HEK293T (cell line): ENCODE measurements around the gene ASAP2.

Source experiments
- ARNT ChIP-seq: fragments of 450-650 bp; IDR thresholded peaks from 2 replicates; pipeline ENCODE4 v1.6.1; 2017; ENCODE audit warnings: mild to moderate bottlenecking
- BHLHE40 ChIP-seq: fragments of 450-650 bp; IDR thresholded peaks from 2 replicates; pipeline ENCODE4 v1.6.1; 2016; ENCODE audit warnings: mild to moderate bottlenecking, moderate library complexity, borderline replicate concordance
- ELF4 ChIP-seq: fragments of 450-650 bp; IDR thresholded peaks from 2 replicates; pipeline ENCODE4 v1.6.1; 2017; ENCODE audit warnings: antibody characterized with exemption
- FOXK2 ChIP-seq: fragments of 450-650 bp; IDR thresholded peaks from 2 replicates; pipeline ENCODE4 v1.6.1; 2016; ENCODE audit warnings: mild to moderate bottlenecking
- FOXM1 ChIP-seq: fragments of 450-650 bp; IDR thresholded peaks from 2 replicates; pipeline ENCODE4 v1.6.1; 2017; ENCODE audit warnings: mild to moderate bottlenecking, borderline replicate concordance
- HDGF ChIP-seq: fragments of 450-650 bp; IDR thresholded peaks from 2 replicates; pipeline ENCODE4 v1.6.1; 2017; ENCODE audit warnings: antibody characterized with exemption, borderline replicate concordance
- LEF1 ChIP-seq: fragments of 450-650 bp; IDR thresholded peaks from 2 replicates; pipeline ENCODE4 v1.6.1; 2017; ENCODE audit warnings: mild to moderate bottlenecking, borderline replicate concordance
- NFRKB ChIP-seq: fragments of 450-650 bp; IDR thresholded peaks from 2 replicates; pipeline ENCODE4 v1.6.1; 2016; ENCODE audit warnings: mild to moderate bottlenecking, moderate library complexity
- PKNOX1 ChIP-seq: fragments of 450-650 bp; IDR thresholded peaks from 2 replicates; pipeline ENCODE4 v1.6.1; 2016
- SP1 ChIP-seq: fragments of 450-650 bp; IDR thresholded peaks from 2 replicates; pipeline ENCODE4 v1.6.1; 2017
- TARDBP ChIP-seq: fragments of 450-650 bp; IDR thresholded peaks from 2 replicates; pipeline ENCODE4 v1.6.1; 2016

- TF ChIP-seq PKNOX1 (no peak), ARNT (no peak), ELF4 (no peak), SP1 (no peak), FOXM1 (no peak), NFRKB (no peak), TARDBP (no peak), BHLHE40 (no peak), FOXK2 (no peak), LEF1 (no peak), HDGF (no peak)
Observed at GRCh38 chr2:9378433-9379390, 172.1 kb downstream of the ASAP2 start.
